Panc1 (cell line): ENCODE results near the gene ZNF865. TPM values are rescaled to one million over a fixed set of nuclear protein-coding genes. Genes with fewer than 3 reads are reported as not detected.

Experiments used
- ATAC-seq: fragments of 200-7000 bp; cut with Tn5 transposase; 2 replicates; pipeline ENCODE4 v1.9.1; 2020; ENCODE audit warnings: mild to moderate bottlenecking, moderate library complexity
- BruUV-seq: library from RNA; stranded (reverse); fragments of 400-500 nt; replicated peaks from 2 replicates; lab custom pipeline; 2021; lab: Mats Ljungman, UMichigan
- CTCF ChIA-PET: fragments of 300-600 bp; sonication (Branson Sonifier 250); formaldehyde crosslinking; loops from one replicate; lab custom pipeline; 2022; ENCODE audit warnings: antibody characterized with exemption; lab: Charles Lee
- POLR2A ChIA-PET: fragments of 300-600 bp; sonication (Branson Sonifier 250); formaldehyde crosslinking; loops from one replicate; lab custom pipeline; 2022; ENCODE audit warnings: antibody characterized with exemption; lab: Charles Lee
- DNase-seq: peaks from one replicate; pipeline ENCODE4 v3.0.0-alpha.2; 2010; ENCODE audit warnings: low read depth, low spot score
- H3K27ac ChIP-seq: 2 replicates; pipeline ENCODE4 v1.5.1; 2011; ENCODE audit warnings: mild to moderate bottlenecking, low read length, inconsistent platforms
- H3K27me3 ChIP-seq: fragments of 200-500 bp; sonication (Bioruptor generic); 2 replicates; pipeline ENCODE4 v1.6.0; 2014; ENCODE audit warnings: low read length, inconsistent platforms; ENCODE audit not compliant: control insufficient read depth, insufficient read depth
- H3K36me3 ChIP-seq: fragments of 200-500 bp; sonication (Bioruptor generic); 2 replicates; pipeline ENCODE4 v1.5.1; 2014; ENCODE audit warnings: inconsistent platforms, mild to moderate bottlenecking, low read length, moderate library complexity; ENCODE audit not compliant: control insufficient read depth, insufficient read depth
- H3K4me1 ChIP-seq: 2 replicates; pipeline ENCODE4 v1.5.1; 2011; ENCODE audit warnings: inconsistent platforms, mild to moderate bottlenecking, low read length, moderate library complexity; ENCODE audit not compliant: control insufficient read depth, insufficient read depth
- H3K4me3 ChIP-seq, 2 experiments: 2 replicates each; pipeline ENCODE4 v1.5.1; 2011 to 2012; ENCODE audit warnings: low read depth in 2 of 2, low read length in 2 of 2, mild to moderate bottlenecking in 2 of 2, inconsistent platforms in 1 of 2, moderate library complexity in 1 of 2
- H3K9me3 ChIP-seq: fragments of 200-500 bp; sonication (Bioruptor generic); 2 replicates; pipeline ENCODE4 v1.5.1; 2014; ENCODE audit warnings: low read depth, mild to moderate bottlenecking, inconsistent platforms, low read length, moderate library complexity; ENCODE audit not compliant: control insufficient read depth, insufficient read depth
- CTCF ChIP-seq: fragments of 450-650 bp; IDR thresholded peaks from 2 replicates; pipeline ENCODE4 v1.5.1; 2017; ENCODE audit warnings: mild to moderate bottlenecking
- POLR2AphosphoS5 ChIP-seq: IDR thresholded peaks from 2 replicates; pipeline ENCODE4 v1.6.1; 2012; ENCODE audit warnings: mild to moderate bottlenecking, low read depth, low read length, moderate library complexity
- REST ChIP-seq, 2 experiments: IDR thresholded peaks; 2 replicates each; pipeline ENCODE4 v1.6.1; 2011 to 2012; ENCODE audit warnings: low read depth in 2 of 2, control low read depth in 1 of 2, low read length in 1 of 2, mild to moderate bottlenecking in 1 of 2, moderate library complexity in 1 of 2; ENCODE audit not compliant: insufficient read depth in 1 of 2
- TCF7L2 ChIP-seq: IDR thresholded peaks from 2 replicates; pipeline ENCODE4 v1.6.1; 2011; ENCODE audit warnings: mild to moderate bottlenecking, low read depth, low read length, inconsistent platforms
- in situ Hi-C: cut with HindIII; loops from 2 replicates; pipeline ENCODE4 v1.10.0; 2016; ENCODE audit warnings: low sequenced_read_pairs, low pct_unique_long_range_greater_than_20kb
- intact Hi-C: fragments of 100-400 bp; cut with micrococcal nuclease; formaldehyde crosslinking; loops from one replicate; pipeline ENCODE4 v1.10.0; 2022; ENCODE audit not compliant: unreplicated experiment
- total RNA-seq: library from RNA; stranded (reverse); gene quantifications from one replicate; pipeline ENCODE4 v1.2.1, GENCODE V29; 2021; ENCODE audit not compliant: unreplicated experiment

ZNF865 gene
- total RNA-seq, 1 experiment from 2014 or later, result 25.6 TPM

GRCh38 chr19:55613930-55614710 lies 8.7 kb downstream of the ZNF865 start:
- H3K4me1 ChIP-seq, result no peaks in the 10 kb centered on the region
- ATAC-seq, result no peak
- DNase-seq, result no peak

More at GRCh38 chr19:55613930-55614710, 8.7 kb downstream of the ZNF865 start:
- Histone ChIP-seq H3K9me3 (no peaks in the 10 kb centered on the region), H3K4me3 (no peak overlapping the region), H3K36me3 (no peaks in the 10 kb centered on the region), H3K27ac (no peak overlapping the region), H3K27me3 (no peaks in the 10 kb centered on the region)
- CTCF ChIA-PET, result no interaction called here
- in situ Hi-C loops (no loop called here), intact Hi-C loops (no loop called here)
- no TSS peak for BruUV-seq
- POLR2A ChIA-PET, result no interaction called here
- TF ChIP-seq REST (IDR thresholded peaks at IDR 0.05; ENCODE audit: insufficient read depth in 1 of 2, low read depth in 2 of 2, low read length in 1 of 2), result no peak
- TF ChIP-seq TCF7L2, result no peak
- TF ChIP-seq POLR2AphosphoS5, result no peak
- TF ChIP-seq CTCF, result no peak
